ENCODE measurements around the gene PLCB1. TPM values are rescaled to one million over a fixed set of nuclear protein-coding genes. Genes with fewer than 3 reads are reported as not detected.

PLCB1 gene
- polyA plus RNA-seq, 1 donor (not counting 4 experiments of a cell fraction or from before 2014, with no cell fraction given) = 0.37 TPM

DNA sequence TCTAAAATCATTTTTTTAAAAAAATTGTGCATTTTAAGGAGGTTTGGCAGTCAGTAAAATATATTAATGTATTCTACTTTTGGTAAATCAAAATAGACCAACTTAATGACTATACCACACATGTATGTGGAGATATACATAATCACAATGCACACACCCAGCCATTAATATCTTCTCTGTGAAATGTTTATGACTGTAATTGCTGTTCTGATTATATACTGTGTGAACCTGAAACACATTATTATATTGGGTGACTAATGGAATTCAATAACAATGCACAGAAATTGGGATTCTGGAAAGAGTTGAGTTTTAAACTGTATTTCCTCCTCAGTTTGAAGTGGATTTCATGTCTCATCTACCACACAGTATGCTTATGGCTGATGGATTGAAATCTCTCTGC, 233.6 kb downstream of the PLCB1 start:
- no peak overlapping the region for H3K4me2 ChIP-seq (ENCODE audit: control insufficient read depth, extremely low read depth, insufficient read depth, low read depth, low read length)
- H3K9ac ChIP-seq (ENCODE audit: control insufficient read depth, extremely low read depth, insufficient read depth, low read length) = no peak overlapping the region
- no peak overlapping the region for H3K27ac ChIP-seq (ENCODE audit: control insufficient read depth, insufficient read depth, low read length)
- no peak overlapping the region for H2AFZ ChIP-seq (ENCODE audit: control insufficient read depth, low read length)
- FAIRE-seq (no peak), DNase-seq (ENCODE audit: low read depth, low spot score) (no peak)
- no peaks in the 10 kb centered on the region for H4K20me1 ChIP-seq (ENCODE audit: control insufficient read depth, extremely low read depth, insufficient read depth, low read length)
- H3K4me1 ChIP-seq (ENCODE audit: control insufficient read depth, extremely low read depth, insufficient read depth, low read length) = no peaks in the 10 kb centered on the region
- no peaks in the 10 kb centered on the region for H3K9me3 ChIP-seq (ENCODE audit: control insufficient read depth, low read depth, low read length)
- dilution Hi-C loops (cut with MboI; ENCODE audit: extremely low pct_ligation_motif_present, low sequenced_read_pairs) = no loop called here
- no peaks in the 10 kb centered on the region for H3K9me1 ChIP-seq (ENCODE audit: control insufficient read depth, extremely low read depth, insufficient read depth, low read length)
- H3K27me3 ChIP-seq (ENCODE audit: control insufficient read depth, extremely low read depth, insufficient read depth, low read length) = no peaks in the 10 kb centered on the region
- no peak overlapping the region for H3K4me3 ChIP-seq (ENCODE audit: control insufficient read depth in 2 of 3, extremely low read depth in 1 of 3, insufficient read depth in 2 of 3, low read depth in 1 of 3, low read length in 3 of 3)
- H3K36me3 ChIP-seq (ENCODE audit: control insufficient read depth in 2 of 2, extremely low read depth in 1 of 2, insufficient read depth in 2 of 2, low read length in 2 of 2) = no peaks in the 10 kb centered on the region
- H3K79me2 ChIP-seq (ENCODE audit: control insufficient read depth, insufficient read depth, low read length) = no peaks in the 10 kb centered on the region
- no peak for TF ChIP-seq EZH2 (IDR thresholded peaks at IDR 0.05; ENCODE audit: low read length)
- TF ChIP-seq, protein P1, sequence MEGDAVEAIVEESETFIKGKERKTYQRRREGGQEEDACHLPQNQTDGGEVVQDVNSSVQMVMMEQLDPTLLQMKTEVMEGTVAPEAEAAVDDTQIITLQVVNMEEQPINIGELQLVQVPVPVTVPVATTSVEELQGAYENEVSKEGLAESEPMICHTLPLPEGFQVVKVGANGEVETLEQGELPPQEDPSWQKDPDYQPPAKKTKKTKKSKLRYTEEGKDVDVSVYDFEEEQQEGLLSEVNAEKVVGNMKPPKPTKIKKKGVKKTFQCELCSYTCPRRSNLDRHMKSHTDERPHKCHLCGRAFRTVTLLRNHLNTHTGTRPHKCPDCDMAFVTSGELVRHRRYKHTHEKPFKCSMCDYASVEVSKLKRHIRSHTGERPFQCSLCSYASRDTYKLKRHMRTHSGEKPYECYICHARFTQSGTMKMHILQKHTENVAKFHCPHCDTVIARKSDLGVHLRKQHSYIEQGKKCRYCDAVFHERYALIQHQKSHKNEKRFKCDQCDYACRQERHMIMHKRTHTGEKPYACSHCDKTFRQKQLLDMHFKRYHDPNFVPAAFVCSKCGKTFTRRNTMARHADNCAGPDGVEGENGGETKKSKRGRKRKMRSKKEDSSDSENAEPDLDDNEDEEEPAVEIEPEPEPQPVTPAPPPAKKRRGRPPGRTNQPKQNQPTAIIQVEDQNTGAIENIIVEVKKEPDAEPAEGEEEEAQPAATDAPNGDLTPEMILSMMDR (optimal IDR thresholded peaks at IDR 0.05 in 1 of 3, IDR thresholded peaks at IDR 0.05 in 1 of 3, conservative IDR thresholded peaks at IDR 0.05 in 1 of 3; ENCODE audit: extremely low read depth in 1 of 3, insufficient read depth in 2 of 3, low read length in 3 of 3) = no peak

DNA sequence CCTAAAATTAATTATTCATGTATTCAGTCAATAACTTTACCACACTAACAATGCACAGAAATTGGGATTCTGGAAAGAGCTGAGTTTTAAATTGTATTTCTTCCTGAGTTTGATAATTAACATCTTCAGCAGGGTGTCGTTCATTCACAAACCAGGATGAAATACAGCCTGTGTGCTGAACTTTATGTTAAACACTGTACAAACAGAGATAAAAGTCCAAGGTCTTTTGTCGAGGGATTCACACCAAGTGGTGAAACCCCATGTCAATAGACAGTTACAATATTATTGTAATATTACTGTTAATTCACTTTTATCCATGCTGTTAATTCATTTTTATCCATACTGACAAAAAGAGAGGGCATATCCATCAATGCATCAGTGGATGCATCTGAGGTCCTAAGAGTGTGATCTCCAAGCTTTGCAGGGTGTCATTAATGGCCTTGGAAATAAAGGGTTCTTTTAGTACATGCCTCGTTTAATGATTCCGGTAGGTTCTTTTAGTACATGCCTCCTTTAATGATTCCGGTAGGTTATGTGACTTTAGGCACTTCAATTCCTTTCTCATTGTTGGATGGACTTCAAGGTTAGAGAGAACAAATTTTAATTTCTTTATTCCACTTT, 234.3 kb downstream of the PLCB1 start:
- H3K4me2 ChIP-seq (ENCODE audit: control insufficient read depth, extremely low read depth, insufficient read depth, low read depth, low read length) = no peak overlapping the region
- no peak overlapping the region for H3K9ac ChIP-seq (ENCODE audit: control insufficient read depth, extremely low read depth, insufficient read depth, low read length)
- H3K36me3 ChIP-seq (ENCODE audit: control insufficient read depth in 2 of 2, extremely low read depth in 1 of 2, insufficient read depth in 2 of 2, low read length in 2 of 2) = no peaks in the 10 kb centered on the region
- H3K27ac ChIP-seq (ENCODE audit: control insufficient read depth, insufficient read depth, low read length) = no peak overlapping the region
- DNase-seq (ENCODE audit: low read depth, low spot score) (no peak), FAIRE-seq (no peak)
- no peaks in the 10 kb centered on the region for H3K9me3 ChIP-seq (ENCODE audit: control insufficient read depth, low read depth, low read length)
- no peaks in the 10 kb centered on the region for H3K79me2 ChIP-seq (ENCODE audit: control insufficient read depth, insufficient read depth, low read length)
- H3K4me3 ChIP-seq (ENCODE audit: control insufficient read depth in 2 of 3, extremely low read depth in 1 of 3, insufficient read depth in 2 of 3, low read depth in 1 of 3, low read length in 3 of 3) = no peak overlapping the region
- H3K9me1 ChIP-seq (ENCODE audit: control insufficient read depth, extremely low read depth, insufficient read depth, low read length) = no peaks in the 10 kb centered on the region
- no peaks in the 10 kb centered on the region for H4K20me1 ChIP-seq (ENCODE audit: control insufficient read depth, extremely low read depth, insufficient read depth, low read length)
- no peak overlapping the region for H2AFZ ChIP-seq (ENCODE audit: control insufficient read depth, low read length)
- no peak for TF ChIP-seq EZH2 (IDR thresholded peaks at IDR 0.05; ENCODE audit: low read length)
- TF ChIP-seq, protein P1 (optimal IDR thresholded peaks at IDR 0.05 in 1 of 3, IDR thresholded peaks at IDR 0.05 in 1 of 3, conservative IDR thresholded peaks at IDR 0.05 in 1 of 3; ENCODE audit: extremely low read depth in 1 of 3, insufficient read depth in 2 of 3, low read length in 3 of 3) = no peak
- H3K27me3 ChIP-seq (ENCODE audit: control insufficient read depth, extremely low read depth, insufficient read depth, low read length) = no peaks in the 10 kb centered on the region
- dilution Hi-C loops (cut with MboI; ENCODE audit: extremely low pct_ligation_motif_present, low sequenced_read_pairs) = no loop called here
- H3K4me1 ChIP-seq (ENCODE audit: control insufficient read depth, extremely low read depth, insufficient read depth, low read length) = no peaks in the 10 kb centered on the region

Measured in keratinocyte (primary cell).